HepG2 (cell line): ENCODE results near the gene PDE6C. TPM values are rescaled to one million over a fixed set of nuclear protein-coding genes. Genes with fewer than 3 reads are reported as not detected.

Experiments used
- CBX2 ChIP-seq, 2 experiments: fragments of 200-600 bp in 1 of 2; sonication (generic); formaldehyde crosslinking in 1 of 2; IDR thresholded peaks; 2 replicates each; pipeline versions ENCODE4 v1.7.0 to v1.8.1; 2018 to 2022; ENCODE audit warnings: low read depth in 2 of 2, low read length in 1 of 2, mild to moderate bottlenecking in 1 of 2, missing genetic modification reagents in 1 of 2
- GATAD1 ChIP-seq: IDR thresholded peaks from 2 replicates; pipeline ENCODE4 v1.6.1; 2016; ENCODE audit warnings: missing genetic modification reagents, missing compliant biosample characterization
- GMEB1 ChIP-seq: sonication (generic); formaldehyde crosslinking; IDR thresholded peaks from 2 replicates; pipeline ENCODE4 v1.5.1; 2020; ENCODE audit warnings: missing genetic modification reagents, mild to moderate bottlenecking, borderline replicate concordance
- HOXA5 ChIP-seq: sonication (generic); formaldehyde crosslinking; IDR thresholded peaks from 2 replicates; pipeline ENCODE4 v1.4.0; 2020; ENCODE audit warnings: missing genetic modification reagents
- MIXL1 ChIP-seq: IDR thresholded peaks from 2 replicates; pipeline ENCODE4 v1.6.1; 2016
- MTA1 ChIP-seq: sonication (generic); formaldehyde crosslinking; IDR thresholded peaks from 2 replicates; pipeline ENCODE4 v1.4.0; 2020; ENCODE audit warnings: missing genetic modification reagents, mild to moderate bottlenecking, borderline replicate concordance
- NFRKB ChIP-seq: fragments of 450-650 bp; IDR thresholded peaks from 2 replicates; pipeline ENCODE4 v1.6.1; 2017
- POLR2A ChIP-seq, 2 experiments: IDR thresholded peaks; 2 replicates each; pipeline ENCODE4 v1.6.1; 2011; ENCODE audit warnings: low read depth in 2 of 2, low read length in 2 of 2, mild to moderate bottlenecking in 1 of 2, moderate library complexity in 1 of 2; ENCODE audit not compliant: insufficient read depth in 1 of 2
- SMAD9 ChIP-seq: sonication (generic); formaldehyde crosslinking; IDR thresholded peaks from 2 replicates; pipeline ENCODE4 v1.5.1; 2020; ENCODE audit warnings: mild to moderate bottlenecking, missing genetic modification reagents
- ZFX ChIP-seq: sonication (generic); formaldehyde crosslinking; IDR thresholded peaks from 2 replicates; pipeline ENCODE4 v1.4.0; 2020; ENCODE audit warnings: mild to moderate bottlenecking, low read depth, missing genetic modification reagents, moderate library complexity
- ZNF20 ChIP-seq: sonication (generic); formaldehyde crosslinking; IDR thresholded peaks from 2 replicates; pipeline ENCODE4 v1.4.0; 2020; ENCODE audit warnings: mild to moderate bottlenecking, moderate library complexity, missing genetic modification reagents
- ZNF281 ChIP-seq: sonication (generic); formaldehyde crosslinking; IDR thresholded peaks from 2 replicates; pipeline ENCODE4 v1.4.0; 2020; ENCODE audit warnings: missing genetic modification reagents, borderline replicate concordance
- ZNF44 ChIP-seq: sonication (generic); formaldehyde crosslinking; IDR thresholded peaks from 2 replicates; pipeline ENCODE4 v1.5.1; 2020; ENCODE audit warnings: mild to moderate bottlenecking, missing genetic modification reagents
- ZNF761 ChIP-seq: sonication (generic); formaldehyde crosslinking; conservative IDR thresholded peaks from 2 replicates; pipeline ENCODE4 v1.4.0; 2020; ENCODE audit warnings: mild to moderate bottlenecking, missing genetic modification reagents
- ZNF773 ChIP-seq: sonication (generic); formaldehyde crosslinking; IDR thresholded peaks from 2 replicates; pipeline ENCODE4 v1.4.0; 2020; ENCODE audit warnings: missing genetic modification reagents, borderline replicate concordance
- polyA plus RNA-seq, 8 experiments: library from polyadenylated mRNA; depleted of rRNA in 3 of 8; stranded (reverse) in 7 of 8; unstranded in 1 of 8; fragments of >200 nt; fragmentation: Illumina TruSeq in 4 of 8; extraction: Trizol in 4 of 8; gene quantifications; 2 replicates each; pipeline versions ENCODE4 v1.2.1 to v1.2.3, GENCODE V29; 2011 to 2016; ENCODE audit warnings: low read depth in 4 of 8, missing spikeins in 1 of 8, mixed read lengths in 1 of 8; ENCODE audit not compliant: insufficient read depth in 1 of 8
- total RNA-seq, 5 experiments: library from RNA; depleted of rRNA; stranded (reverse); fragments of >200 nt; fragmentation: Illumina TruSeq; extraction: Trizol; gene quantifications; 2 replicates each; pipeline ENCODE4 v1.2.3, GENCODE V29; 2016; ENCODE audit warnings: low read depth in 1 of 5

Gene PDE6C
- total and polyA plus RNA-seq, 2 of the 13 experiments (the other 11 are each of a cell fraction or from before 2014, with no cell fraction given): 0.64 TPM; not detected in 1

DNA sequence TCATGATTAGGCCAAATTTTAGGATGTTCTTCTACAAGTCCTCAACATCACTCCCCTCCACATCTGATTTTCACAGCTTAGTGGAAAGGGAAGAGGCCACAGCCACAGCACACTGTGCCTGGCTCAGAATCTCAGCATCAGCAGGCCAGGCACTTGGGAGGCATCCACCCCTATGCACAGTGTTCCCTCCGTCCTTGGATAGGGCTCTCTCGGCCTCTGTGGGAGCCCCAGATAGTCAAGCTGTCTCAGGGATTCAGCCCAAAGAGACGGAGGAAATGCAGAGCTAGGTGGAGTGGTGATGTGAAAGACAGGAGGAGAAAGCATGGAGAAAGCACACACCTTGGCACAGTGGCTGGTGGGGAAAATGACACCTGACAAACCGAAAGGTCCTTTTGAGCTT is 12.6 kb upstream of the PDE6C start (continued):
- TF ChIP-seq GATAD1 (CRISPR knock-in tag) (no peak), SMAD9 (CRISPR knock-in tag) (no peak), MTA1 (CRISPR knock-in tag) (0 out of 2 replicates have a peak, but pooled peaks have one; percentile 17), GMEB1 (CRISPR knock-in tag) (no peak), ZNF773 (CRISPR knock-in tag) (no peak), POLR2A (IDR thresholded peaks at IDR 0.05; ENCODE audit: insufficient read depth in 1 of 2, low read depth in 2 of 2, low read length in 2 of 2) (0 out of 4 replicates have a peak, but pooled peaks of 1 of the 2 experiments have one; percentile 11), NFRKB (no peak), HOXA5 (CRISPR knock-in tag) (no peak), ZNF761 (CRISPR knock-in tag) (0 out of 2 replicates have a peak, but pooled peaks have one; percentile 55), CBX2 (IDR thresholded peaks at IDR 0.05; ENCODE audit: low read depth, low read length) (no peak), CBX2 (CRISPR knock-in tag; IDR thresholded peaks at IDR 0.05; ENCODE audit: low read depth) (no peak), ZNF44 (no peak), ZNF281 (CRISPR knock-in tag) (no peak), MIXL1 (CRISPR knock-in tag) (no peak), ZFX (CRISPR knock-in tag) (peak; percentile 1; the same call in 1 of the 2 replicates), ZNF20 (CRISPR knock-in tag) (no peak)
